Testis (tissue), 2 donors: ENCODE results near the gene ACAA1.

Experiments
- POLR2A ChIP-seq: fragments of 450-650 bp; IDR thresholded peaks from one replicate; pipeline ENCODE4 v1.6.1; 2017; ENCODE audit warnings: antibody characterized with exemption, mild to moderate bottlenecking, moderate library complexity
- TF ChIP-seq, protein P1 (sequence below), 3 experiments: fragments of 450-650 bp in 2 of 3; fragments of 200-600 bp in 1 of 3; sonication (generic) in 1 of 3; IDR thresholded peaks; one replicate each; pipeline ENCODE4 v1.5.1; 2016 to 2019; ENCODE audit warnings: antibody characterized with exemption in 3 of 3, mild to moderate bottlenecking in 2 of 3, moderate library complexity in 1 of 3

DNA sequence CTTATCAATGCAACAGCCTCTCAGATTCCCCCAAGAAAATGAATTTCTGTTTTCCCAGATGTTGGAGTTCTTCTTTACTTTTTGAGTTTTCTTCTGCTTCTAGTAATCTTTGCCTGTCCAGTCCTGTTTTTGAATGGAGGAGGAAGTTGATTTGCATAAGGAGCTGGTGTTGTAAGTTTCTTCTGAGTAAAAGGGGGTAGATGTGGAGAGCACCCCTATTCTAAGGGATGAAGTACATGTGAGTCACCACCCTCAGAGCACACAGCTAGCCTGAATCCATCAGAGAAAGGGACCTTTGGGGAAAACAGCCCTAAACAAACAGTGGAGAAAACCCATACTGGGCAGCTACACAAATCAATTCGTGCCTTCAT is 34.5 kb downstream of the ACAA1 start:
- TF ChIP-seq, protein P1, sequence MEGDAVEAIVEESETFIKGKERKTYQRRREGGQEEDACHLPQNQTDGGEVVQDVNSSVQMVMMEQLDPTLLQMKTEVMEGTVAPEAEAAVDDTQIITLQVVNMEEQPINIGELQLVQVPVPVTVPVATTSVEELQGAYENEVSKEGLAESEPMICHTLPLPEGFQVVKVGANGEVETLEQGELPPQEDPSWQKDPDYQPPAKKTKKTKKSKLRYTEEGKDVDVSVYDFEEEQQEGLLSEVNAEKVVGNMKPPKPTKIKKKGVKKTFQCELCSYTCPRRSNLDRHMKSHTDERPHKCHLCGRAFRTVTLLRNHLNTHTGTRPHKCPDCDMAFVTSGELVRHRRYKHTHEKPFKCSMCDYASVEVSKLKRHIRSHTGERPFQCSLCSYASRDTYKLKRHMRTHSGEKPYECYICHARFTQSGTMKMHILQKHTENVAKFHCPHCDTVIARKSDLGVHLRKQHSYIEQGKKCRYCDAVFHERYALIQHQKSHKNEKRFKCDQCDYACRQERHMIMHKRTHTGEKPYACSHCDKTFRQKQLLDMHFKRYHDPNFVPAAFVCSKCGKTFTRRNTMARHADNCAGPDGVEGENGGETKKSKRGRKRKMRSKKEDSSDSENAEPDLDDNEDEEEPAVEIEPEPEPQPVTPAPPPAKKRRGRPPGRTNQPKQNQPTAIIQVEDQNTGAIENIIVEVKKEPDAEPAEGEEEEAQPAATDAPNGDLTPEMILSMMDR (IDR thresholded peaks at IDR 0.05) = no peak
- no peak for TF ChIP-seq POLR2A
